Cardiac fibroblast (primary cell): ENCODE results near the gene ZNF365.
A peak's percentile ranks its signal among the peaks of the same experiment; 100 is the strongest.

ENCODE experiments used
- DNase-seq, 2 donors: peaks; one replicate each; pipeline versions ENCODE4 v3.0.0 to v3.0.0-alpha.2; 2010; ENCODE audit warnings: low read depth in 2 of 2
- H3K4me3 ChIP-seq, 2 donors: replicated peaks in 1 of 2; 1 replicate in 1 of 2; 2 replicates in 1 of 2; pipeline ENCODE4 v1.5.1; 2011; ENCODE audit warnings: low read depth in 2 of 2, low read length in 2 of 2, mild to moderate bottlenecking in 2 of 2, moderate library complexity in 1 of 2
- TF ChIP-seq, protein P1 (sequence below): IDR thresholded peaks from one replicate; pipeline ENCODE4 v1.5.1; 2011; ENCODE audit warnings: low read depth, mild to moderate bottlenecking, low read length, inconsistent platforms

Gene ZNF365, protein sequence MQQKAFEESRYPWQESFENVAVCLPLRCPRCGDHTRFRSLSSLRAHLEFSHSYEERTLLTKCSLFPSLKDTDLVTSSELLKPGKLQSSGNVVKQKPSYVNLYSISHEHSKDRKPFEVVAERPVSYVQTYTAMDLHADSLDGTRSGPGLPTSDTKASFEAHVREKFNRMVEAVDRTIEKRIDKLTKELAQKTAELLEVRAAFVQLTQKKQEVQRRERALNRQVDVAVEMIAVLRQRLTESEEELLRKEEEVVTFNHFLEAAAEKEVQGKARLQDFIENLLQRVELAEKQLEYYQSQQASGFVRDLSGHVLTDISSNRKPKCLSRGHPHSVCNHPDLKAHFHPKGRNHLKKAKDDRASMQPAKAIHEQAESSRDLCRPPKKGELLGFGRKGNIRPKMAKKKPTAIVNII

DNA sequence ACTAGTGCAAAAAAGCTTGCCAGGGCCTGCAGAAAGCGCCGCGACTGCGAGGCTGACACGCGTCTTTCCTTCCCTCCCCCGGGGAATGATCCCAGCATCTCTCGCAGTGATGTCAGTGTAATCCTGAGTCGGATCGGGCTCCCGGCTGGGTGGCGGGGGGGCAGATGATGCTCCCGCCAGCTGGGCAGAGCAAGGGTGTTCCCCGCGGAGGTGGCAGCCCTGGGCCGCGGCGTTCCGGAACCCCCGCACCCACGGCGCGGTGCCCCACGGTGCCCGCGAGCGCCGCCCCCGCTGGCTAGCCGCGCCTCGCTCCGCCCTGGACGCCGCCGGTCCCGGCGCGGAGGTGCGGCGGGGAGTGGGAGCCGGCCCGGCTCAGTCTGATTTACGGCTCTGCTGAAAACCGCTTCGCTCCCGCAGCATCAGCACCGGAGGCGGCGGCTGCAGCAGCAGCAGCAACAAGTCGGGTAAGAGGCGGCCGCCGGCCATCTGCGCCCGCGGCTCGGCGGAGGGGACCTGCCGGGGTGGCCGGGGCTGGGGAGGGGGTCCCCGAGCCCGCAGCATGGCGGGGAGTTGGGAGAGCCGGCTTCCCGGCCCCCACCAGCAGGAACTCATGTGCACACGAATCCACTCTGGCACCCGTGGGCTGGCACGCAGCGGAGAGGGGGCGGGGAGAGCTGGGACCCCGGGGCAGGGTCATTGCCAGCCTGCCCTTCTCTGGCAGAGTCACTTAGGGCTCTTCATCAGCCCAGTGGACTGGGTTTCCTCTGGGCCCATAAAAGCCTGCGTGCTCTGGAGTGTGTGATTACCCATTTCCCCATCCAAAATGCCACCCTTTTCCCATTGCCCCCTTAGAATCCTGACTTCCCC is at the start of gene ZNF365:
TSS of gene ZNF365 (plus strand) at position 375 of the 867 bp plus-strand sequence. CDS start 1,825 bp downstream, outside the sequence.
- TF ChIP-seq, protein P1, sequence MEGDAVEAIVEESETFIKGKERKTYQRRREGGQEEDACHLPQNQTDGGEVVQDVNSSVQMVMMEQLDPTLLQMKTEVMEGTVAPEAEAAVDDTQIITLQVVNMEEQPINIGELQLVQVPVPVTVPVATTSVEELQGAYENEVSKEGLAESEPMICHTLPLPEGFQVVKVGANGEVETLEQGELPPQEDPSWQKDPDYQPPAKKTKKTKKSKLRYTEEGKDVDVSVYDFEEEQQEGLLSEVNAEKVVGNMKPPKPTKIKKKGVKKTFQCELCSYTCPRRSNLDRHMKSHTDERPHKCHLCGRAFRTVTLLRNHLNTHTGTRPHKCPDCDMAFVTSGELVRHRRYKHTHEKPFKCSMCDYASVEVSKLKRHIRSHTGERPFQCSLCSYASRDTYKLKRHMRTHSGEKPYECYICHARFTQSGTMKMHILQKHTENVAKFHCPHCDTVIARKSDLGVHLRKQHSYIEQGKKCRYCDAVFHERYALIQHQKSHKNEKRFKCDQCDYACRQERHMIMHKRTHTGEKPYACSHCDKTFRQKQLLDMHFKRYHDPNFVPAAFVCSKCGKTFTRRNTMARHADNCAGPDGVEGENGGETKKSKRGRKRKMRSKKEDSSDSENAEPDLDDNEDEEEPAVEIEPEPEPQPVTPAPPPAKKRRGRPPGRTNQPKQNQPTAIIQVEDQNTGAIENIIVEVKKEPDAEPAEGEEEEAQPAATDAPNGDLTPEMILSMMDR = no peak
- peak; percentile 37 for DNase-seq
- H3K4me3 ChIP-seq = peak within 1 kb of the TSS; percentile 53 to 58

DNA sequence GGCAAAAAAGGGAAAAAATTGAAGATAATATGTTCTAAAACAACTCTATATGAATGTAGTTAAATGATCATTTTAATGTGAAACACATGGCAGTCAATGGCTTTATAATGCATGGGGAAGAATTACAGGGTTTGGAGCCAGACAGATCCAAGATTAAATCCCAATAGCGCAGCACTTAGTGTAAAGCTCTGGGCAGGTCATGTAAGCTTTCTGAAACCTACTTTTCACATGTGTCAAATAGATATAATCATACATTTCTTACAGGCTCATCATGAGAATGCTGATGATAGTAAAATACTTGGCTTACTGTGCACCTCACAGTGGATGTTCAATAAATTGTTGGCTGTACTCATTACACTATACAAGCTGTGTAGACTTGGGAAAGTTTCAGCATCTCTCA is 48.0 kb upstream of the ZNF365 start:
- no peak for DNase-seq
- TF ChIP-seq, protein P1 = no peak

DNA sequence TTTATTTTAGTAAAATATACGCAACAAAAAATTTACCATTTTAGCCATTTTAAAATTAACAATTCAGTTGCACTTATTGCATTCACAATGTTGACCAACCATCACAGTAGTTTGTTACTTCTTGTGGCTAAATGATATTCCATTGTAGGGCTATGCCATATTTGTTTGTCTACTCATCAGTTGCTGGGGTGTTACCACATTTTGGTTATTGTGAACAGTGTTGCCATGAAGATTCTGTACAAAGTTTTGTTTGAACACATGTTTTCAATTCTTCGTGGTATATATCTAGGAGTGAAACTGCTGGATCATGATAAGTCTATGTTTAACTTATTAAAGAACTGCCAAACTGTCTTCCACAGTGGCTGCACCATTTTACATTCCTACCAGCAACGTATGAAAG is 46.3 kb upstream of the ZNF365 start:
- DNase-seq = peak in 1 of 2 donors; percentile 26
- TF ChIP-seq, protein P1 = no peak
- no peak overlapping the region for H3K4me3 ChIP-seq

More for the DNA sequence above, 48.0 kb upstream of the ZNF365 start:
- no peak overlapping the region for H3K4me3 ChIP-seq

DNA sequence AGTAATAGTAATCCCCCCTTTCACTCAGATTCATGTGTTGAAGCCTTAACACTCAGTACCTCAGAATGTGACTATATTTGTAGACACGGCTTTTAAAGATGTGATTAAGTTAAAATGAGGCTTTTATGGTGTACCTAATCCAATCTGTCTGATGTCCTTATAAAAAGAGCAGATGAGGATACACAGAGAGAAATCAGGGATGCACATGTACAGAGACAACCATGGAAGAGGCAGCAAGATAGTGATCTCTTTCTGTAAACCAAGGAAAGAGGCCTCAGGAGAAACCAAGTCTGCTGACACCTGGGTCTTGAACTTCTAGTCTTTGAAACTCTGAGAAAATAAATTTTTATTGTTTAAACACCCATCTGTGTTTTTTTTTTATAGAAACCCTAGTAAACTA is 44.0 kb upstream of the ZNF365 start:
- DNase-seq = no peak
- TF ChIP-seq, protein P1 = no peak
- H3K4me3 ChIP-seq = no peak overlapping the region

DNA sequence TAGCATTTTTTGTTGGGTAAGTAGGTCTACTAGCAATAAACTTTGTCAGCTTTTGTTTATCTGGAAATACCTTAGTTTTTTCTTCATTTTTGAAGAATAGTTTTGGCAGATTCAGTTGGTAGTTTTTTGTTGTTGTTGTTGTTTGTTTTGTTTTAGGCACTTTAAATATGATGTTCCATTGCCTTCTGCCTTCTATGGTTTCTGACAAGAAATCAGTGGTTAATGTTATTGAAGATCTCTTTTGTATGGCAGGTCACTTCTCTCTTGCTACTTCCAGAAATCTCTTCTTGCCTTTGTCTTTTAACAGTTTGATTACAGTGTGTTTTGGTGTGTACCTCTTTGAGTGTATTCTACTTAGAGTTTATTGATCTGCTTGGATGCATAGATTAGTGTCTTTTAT is 41.8 kb upstream of the ZNF365 start:
- TF ChIP-seq, protein P1 = no peak
- DNase-seq = no peak
- no peak overlapping the region for H3K4me3 ChIP-seq

DNA sequence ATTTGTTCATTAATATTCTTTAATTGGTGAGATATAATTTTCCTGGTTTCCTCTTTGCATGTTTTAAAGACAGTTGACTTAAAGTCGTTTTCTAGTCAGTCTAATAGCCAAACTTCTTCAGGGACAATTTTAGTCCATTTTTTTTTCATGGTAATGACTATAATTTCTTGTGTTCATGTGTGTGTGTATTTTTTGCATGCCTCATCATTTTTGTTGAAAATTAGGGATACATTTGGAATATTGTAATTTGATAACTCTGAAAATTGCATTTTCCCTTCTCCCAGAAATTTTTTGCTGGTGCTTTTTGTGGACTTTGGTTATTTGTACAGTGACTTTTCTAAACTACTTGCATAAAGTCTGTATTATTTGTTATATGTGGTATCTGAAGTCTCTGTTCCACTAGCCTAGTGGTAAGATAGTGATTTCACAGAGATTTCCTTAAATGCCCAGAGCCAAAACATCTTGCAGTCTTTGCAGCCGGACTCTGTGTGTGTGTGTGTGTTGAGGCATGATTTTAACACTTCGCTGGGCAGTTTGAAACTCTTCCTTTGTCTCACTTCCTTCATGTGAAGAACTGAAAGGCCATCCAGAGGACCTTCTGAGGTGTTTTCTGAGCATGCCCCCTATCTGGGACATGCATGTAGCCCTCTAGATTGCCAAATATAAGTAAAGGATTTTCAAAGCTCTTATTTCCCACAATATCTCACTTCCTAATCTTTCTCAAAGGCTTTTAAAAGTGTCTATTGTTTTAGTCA is 40.9 kb upstream of the ZNF365 start:
- DNase-seq = no peak
- no peak overlapping the region for H3K4me3 ChIP-seq
- TF ChIP-seq, protein P1 = no peak
